CD4-positive, alpha-beta T cell treated with Interleukin-12 subunit alpha and Interleukin-12 subunit beta, for 1 hour (primary cell): ENCODE measurements around the gene YBX2.
"Not testable (repeated sequence)": the region's sequence is repeated elsewhere in the genome, so short reads cannot be mapped to it uniquely, and the experiment has no call there.

Experiments
- DNase-seq: peaks from one replicate; pipeline ENCODE4 v3.0.0-alpha.2; 2020

Gene YBX2

DNA sequence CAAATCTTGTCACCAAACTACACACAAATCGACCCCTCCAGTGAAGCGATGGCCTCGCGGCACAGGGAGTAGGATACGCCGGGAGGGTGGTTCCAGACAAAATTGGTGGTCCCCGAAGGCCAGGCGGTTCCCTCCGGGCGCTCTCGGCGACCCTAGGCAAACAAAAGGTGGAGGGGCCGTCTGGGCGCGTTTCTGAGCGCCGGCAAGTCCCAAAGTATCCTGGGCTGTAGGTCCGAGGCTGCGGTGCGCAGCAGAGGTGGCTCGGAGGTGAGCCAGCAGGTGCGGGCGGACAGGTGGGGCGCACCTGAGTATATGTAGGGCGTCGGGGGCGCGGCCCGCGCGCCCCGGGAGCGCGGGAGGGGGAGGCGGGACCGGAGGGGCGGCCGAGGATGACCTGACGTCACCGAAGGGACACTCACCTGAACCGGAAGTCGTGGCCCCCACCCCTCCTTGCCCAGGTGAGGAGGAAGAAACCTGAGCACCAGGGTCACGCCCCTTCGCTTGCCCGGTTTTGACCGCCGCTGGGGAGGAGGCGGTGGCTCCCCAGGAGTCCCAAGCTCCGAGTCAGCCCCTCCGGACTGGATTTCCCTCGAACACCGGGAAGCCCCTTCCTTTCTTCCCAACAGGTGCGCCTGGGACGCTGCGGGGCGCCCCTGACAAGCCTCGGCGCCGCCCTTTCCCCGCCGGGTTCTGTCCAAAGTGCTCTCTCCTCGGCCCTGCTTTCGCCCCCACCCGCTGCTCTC is 32.1 kb downstream of the YBX2 start, which contains the start of gene CLDN7:
Gene CLDN7 (minus strand): TSS at position 287 of the 743 bp plus-strand sequence. CDS start 435 bp downstream, outside the sequence.
- DNase-seq: no peak

DNA sequence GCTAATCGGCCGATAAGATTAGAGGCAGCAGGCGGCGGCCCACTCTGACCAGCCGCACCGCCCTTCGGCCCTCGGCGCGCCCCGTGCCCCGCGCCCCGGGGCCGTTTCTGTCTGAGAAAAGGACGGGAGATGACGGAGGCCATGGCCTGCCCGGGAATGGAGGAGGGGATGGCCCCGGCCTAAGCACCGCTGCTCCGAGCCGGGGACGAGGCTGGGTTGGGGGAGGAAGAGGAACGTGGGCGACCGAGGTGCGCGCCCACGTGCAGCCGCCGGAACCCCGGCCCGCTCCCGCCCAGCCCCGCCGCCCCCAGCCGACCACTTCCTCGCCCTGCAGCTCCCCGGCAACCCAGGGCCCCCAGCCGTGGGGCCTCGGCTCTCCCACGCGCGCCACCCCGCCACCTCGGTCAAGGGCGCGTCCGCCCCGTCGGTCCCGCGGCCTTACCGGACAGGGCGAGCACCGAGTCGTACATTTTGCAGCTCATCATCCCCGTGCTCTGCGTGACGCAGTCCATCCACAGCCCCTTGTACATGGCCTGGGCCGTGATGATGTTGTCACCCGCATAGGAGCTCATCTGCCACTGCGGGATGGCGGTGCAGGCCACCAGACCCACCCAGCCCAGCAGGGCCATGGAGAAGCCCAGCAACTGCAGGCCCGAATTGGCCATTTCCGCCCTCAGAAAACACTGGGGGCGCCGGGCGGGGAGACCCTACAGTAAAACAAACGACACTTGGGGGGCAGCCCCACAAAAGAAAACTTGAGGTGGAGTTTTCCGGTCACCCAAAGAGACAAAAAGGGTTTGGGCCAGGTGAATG is 32.9 kb downstream of the YBX2 start:
- peak; percentile 39 for DNase-seq

DNA sequence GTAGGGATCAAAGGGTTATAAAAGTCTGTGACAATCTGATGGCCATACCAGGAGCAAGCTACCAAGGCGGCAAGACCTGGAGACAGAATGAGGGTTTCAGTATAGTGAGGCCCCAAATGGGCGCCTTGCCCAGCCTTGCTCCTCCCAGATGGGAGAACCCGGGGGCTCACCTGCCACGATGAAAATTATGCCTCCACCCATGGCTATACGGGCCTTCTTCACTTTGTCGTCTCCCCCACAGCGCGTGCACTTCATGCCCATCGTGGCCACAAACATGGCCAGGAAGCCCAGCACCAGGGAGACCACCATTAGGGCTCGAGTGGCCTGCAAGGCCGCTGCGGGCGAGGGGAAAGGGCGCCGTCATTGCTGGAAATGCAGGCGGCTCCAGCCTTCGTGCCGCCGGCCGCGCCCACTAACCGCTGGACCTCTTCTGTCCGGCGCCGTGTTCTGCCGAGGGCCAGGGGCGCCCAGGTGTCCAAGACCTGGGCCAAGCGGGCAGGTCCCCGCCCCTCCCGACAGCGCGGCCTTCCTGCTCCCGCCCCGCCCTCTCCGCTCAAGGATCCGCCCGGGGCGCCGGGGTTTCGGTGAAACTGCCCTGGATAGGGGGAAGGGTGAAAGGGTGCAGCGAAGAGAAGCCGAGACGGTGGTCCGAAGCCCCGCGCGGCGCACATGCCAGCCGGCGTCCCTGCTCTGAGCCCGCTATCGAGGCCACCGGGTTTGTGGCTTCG is 33.6 kb downstream of the YBX2 start:
- peak; percentile 39 for DNase-seq

DNA sequence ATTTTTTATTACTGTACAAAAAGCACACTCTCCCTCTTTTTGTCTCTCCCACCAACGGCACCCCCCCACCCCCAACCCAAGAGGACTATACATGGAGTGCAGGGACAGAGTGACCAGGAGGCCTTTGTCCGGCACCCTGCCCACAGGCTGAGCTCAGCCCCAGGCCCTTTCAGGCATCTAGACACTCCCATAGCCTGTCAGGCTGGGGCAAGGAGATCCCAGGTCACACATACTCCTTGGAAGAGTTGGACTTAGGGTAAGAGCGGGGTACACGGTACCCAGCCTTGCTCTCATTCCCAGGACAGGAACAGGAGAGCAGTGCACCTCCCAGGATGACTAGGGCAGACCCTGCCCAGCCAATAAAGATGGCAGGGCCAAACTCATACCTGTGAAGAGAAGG is 34.3 kb downstream of the YBX2 start:
- no peak for DNase-seq

DNA sequence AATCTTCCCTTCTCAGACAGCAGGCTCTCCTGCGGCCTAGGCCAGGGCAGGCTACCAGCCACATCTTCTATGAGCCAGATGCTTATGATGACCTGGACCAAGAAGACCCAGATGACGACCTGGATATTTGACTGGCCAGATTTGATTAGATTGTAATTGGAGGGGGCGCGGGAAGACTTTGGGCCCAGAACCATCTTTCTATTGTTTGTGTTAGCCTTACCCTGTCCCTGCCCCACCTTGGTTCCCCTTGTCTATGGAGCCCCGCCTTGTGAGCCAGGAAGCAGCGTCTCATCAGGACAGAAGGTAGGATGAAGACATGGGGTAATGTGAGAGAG is 34.9 kb downstream of the YBX2 start:
- no peak for DNase-seq

DNA sequence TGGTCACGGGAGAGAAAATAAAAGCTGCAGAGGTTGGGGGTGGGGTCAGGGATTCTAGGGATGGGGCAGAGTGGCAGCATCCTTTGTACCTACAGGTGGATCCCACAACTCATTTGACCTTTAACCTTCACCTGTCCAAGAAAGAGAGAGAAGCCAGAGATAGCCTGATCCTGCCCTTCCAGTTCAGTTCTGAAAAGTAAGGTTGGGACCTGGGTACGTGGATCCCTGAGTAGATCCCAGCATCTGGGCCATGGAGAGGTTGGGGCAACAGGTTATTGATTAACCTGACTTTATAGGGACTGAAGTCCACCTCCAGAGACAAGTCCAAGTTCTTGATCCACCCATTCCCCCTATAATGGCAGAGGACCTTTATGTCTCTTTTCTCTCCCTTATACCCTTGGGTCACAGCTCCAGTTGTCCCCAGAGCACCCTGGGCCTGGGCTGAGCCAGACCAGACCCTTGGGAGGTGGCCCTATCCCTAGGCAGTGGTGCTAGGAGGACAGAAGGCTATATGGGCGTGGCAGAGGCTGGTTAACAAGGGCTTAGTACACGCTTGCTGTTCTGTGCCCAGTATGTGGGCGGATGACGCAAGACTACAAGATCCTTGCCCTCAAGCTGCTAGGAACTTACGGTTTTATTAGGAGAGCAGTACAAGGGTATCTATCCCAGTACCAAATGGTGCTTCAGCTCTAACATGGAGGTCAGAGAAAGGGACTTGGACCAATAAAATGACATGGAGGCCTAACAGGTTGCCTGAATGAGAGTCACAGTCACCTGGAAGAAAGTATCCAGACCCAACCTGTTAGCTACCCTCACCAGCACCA is 35.5 kb downstream of the YBX2 start:
- DNase-seq: no peak

DNA sequence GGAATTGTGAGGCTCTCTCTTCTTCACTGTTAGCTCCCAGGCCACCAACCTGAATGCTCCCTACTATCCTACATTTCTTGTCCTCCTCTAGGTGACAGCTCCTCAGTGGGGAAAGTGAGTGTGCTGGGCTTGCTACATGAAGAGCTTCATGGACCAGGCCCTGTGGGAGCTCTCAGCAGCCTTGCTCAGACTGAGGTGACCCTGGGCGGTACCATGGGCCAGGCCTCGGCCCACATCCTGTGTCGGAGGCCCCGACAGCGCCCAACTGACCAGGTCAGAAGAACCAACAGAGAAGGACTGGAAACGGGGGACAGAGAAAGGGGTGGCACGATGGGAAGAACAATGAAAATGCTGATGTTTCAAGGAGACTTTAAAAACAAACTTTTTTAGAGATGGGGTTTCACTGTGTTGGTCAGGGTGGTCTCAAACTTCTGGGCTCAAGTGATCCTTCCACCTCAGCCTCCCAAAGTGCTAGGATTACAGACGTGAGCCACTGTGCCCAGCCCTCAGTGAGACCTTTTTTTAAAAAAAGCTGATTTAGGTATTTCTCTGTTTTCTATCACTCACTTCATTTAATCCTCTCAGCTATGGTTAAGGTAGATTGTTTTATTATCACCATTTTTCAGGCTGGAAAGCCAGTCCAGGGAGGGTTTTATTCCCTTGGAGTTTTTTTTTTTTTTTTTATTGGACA is 37.5 kb downstream of the YBX2 start:
- DNase-seq: no peak

DNA sequence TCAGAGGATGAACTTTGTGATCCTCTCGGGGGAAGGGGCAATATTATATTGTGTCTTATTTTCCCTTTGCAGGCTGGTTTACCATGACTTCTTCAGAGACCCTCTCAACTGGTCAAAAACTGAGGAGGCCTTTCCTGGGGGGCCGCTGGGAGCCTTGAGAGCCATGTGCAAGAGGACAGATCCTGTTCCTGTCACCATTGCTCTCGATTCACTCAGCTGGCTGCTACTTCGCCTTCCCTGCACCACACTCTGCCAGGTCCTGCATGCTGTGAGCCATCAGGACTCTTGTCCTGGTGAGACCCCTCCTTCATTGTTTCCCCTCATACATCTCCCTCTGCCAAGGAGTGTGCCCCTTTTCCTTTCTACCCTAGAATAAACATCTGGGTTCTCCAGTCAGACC is 39.9 kb downstream of the YBX2 start:
- DNase-seq: no peak

DNA sequence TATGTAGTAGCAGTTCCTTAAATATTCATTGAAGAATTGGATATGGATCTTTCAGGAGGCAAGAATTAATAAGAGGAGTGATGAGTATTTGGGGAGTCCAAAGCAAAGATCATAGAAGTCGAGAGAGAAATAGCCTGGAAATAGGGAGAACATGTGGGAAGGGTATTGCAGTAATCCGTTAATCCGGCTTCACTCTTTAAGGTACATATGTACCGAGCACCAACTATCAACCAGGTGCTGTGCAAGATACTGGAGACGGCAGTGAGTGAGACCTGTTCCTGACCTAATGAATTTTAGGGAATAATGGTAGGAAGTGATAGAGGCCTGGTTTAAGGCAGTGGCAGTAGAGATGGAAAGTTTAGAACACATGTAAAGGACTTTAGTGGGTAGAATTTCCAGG is 41.4 kb downstream of the YBX2 start:
- DNase-seq: no peak

DNA sequence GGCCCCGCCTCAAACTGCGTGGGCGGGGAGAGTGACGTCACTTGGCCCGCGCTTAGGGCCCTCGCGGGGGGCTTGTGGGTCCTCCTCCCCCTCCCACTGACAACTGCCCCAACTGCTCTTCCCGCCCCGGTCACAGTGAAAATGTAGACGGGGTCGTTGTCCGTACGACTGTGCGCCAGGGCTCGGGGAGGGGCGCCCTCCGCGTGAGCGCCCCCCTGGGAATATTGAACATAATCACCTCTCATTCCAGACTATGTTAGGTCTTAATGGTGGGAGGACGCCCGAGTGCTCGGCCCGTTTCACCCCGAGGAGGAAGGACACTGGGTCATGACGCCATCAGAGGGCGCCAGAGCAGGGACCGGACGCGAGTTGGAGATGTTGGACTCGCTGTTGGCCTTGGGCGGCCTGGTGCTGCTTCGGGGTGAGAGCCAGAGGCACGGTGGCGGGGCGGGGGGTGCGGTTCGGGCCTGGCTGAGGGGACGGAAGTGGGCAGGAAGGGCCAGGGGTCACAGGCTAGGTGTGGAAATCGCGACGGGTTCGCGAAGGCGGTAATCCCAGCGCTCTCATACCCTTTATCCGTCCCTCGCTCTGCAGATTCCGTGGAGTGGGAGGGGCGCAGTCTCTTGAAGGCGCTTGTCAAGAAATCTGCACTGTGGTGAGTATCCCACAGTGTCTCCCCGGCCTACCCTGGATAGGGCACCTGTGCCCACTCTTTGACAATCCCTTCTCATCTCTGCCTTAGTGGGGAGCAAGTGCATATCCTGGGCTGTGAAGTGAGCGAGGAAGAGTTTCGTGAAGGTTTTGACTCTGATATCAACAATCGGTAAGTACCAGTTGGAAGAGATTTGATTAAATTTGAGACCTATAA is 42.0 kb downstream of the YBX2 start, which contains the start of gene ELP5:
Gene ELP5 (plus strand): TSS at position 40 of the 868 bp plus-strand sequence. CDS start 336 bp downstream, at position 376.
- peak; percentile 89 for DNase-seq

DNA sequence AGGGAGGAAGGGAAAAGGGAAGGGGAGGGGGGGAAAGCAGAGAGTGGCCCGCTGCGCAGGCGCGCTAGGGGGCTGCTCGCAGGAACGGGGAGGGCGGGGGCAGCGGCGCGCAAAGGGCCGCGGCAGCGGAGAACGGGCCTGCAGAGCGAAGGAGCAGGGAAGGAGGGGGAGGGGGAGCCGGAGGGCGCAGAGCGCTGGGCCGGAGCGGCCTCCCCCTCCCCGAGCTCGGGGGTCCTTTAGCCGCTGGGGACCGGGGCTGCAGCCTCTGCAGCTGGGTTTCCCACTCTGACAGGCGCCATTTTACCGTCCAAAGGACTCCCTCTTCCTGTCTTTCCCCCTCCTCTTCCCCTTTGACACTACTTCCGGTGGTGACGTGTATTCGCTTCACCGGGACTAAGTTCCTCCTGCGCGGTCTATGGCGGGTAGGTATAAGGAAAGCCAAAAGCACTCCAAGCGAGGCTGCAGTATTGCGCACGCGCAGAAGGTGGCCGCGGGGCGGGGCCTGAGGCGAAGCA is 42.7 kb downstream of the YBX2 start, which contains the start of gene CTDNEP1:
Gene CTDNEP1 (minus strand): TSS at position 74 of the 515 bp plus-strand sequence. CDS start 438 bp downstream, outside the sequence.
- peak; percentile 98 for DNase-seq

DNA sequence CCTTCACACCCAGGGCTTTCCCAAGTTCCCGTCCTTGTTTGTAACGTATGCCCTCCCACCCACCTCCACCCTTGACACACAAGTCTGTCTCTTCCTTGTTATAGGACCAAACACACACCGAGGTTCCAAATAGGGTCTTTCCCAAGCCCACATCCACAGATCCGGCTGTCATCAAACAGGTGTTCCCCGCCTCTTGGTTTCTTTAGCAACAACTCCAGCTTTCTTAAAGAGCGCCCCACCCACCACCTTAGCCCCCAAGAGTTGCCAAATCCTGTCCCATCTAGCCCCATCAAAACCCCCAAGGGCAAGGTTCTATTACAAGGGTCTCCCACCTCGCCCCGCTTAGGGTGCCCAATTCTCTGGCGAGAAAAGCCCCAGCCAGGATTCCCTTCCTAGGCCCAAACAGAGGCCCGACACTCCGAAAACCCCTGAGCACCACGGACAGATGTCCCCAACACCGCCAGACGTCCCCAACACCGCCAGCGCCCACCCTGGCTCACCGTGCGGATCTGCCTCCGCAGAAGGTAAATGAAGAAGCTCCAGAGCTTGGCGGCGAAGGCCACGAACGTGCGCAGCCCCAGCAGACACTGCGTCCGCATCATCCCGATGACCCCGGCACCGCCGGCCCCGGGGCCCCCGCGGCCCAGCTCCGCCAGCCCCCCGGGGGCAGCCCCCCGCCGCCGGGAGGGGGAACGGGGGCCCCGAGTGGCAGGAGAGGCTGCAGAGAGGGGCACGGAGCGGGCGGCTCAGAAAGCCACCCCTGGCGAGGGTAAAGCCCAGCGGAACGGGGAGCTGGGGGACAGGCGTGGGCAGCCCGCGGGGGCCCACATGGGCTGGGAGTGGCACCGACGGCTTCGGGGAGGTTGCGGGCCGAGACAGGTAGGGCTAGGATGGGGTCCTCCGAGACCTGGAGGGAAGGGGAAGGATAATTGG is 43.5 kb downstream of the YBX2 start:
- peak; percentile 73 for DNase-seq

DNA sequence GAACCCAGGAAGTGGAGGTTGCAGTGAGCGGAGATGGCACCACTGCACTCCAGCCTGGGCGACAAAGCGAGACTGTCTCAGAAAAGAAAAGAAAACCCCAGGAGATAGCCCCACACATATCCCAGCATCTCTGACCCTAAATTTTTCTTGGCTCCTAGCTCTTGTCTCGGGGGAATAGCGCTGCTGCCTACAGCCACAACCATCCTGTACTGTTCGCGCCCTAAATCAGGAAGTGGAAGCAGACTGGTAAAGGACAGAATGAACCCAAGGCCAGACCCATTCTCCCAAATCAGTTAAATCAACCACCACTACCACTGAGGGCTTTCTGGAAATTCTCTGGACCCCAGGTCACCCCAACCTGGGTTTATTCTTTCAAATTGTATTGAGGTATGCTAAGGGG is 44.6 kb downstream of the YBX2 start:
- no peak for DNase-seq

DNA sequence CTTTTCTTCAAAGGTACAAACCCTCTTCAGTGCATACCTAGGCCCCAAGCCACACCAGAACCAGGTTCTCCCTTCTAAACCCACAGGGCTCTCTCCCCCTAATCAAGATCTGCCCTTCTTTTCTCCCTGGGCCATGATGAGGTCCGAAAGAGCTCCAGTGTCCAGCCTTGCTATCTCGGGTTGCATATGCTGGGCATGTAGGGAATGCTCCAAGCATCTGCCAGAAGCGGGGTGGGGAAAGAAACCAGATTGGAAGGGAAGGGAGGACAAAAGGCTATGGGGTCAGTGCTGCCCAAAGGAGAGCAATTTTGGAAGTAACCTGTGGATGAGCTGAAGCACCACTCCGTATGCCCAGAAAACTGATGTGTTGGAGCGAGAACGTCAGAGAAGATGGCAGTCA is 45.2 kb downstream of the YBX2 start:
- no peak for DNase-seq

DNA sequence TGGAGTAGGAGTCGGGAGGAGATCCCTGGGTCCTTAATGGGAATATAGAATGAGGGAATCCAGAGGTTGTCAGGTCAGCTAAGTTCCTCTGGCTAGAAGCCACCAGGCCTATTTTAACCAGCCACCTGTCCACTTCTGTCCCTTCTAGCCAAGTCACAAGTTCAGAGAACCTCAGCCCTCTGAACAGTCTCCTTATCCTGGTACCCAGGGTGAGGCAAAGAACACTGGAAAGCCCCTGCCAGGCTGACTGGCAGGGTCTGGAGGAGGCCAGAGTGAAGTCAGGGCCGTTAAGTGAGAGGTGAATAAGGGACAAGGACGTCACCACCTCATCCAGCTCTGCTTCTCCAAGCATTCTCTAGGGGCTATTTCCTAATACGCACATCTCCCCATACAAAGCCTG is 45.6 kb downstream of the YBX2 start:
- DNase-seq: no peak

DNA sequence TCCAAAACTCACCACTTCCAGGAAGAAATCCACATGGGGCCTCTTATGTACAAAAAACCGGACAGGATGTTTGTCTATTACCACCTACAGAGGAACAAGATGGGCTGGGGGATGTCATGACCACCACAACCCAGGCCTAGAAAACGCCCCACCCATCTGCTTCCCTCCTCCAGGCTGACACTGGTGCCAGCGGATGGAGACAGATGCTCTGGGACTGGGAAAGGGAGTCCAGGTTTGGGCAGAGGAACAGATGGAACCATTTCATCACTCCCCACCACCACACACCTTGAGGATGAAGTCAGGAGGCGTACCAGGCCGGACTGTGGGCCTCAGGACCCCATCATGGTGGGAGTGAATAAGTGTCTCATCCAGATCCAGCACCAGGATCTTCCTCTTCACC is 47.7 kb downstream of the YBX2 start:
- no peak for DNase-seq

DNA sequence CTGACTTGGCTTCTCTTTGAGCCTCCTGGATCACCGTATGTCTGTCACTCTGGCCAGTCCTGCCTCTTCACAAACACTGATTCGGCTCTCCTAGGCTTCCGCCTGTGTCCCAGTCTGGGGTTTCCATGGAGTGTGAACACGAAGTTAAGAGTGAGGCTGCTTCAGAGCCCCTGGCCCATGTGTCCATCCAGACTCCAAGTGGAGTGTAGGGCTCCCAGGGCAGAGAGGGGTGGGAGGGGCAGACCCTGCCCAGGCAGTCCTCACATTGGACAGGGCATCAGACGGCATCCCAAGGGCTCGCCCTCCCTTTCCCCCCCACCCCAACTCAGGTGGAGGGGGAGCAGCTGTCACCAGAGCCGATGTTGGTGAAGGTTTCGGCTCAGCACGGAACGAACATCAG is 50.6 kb downstream of the YBX2 start:
- DNase-seq: not testable (repeated sequence)

DNA sequence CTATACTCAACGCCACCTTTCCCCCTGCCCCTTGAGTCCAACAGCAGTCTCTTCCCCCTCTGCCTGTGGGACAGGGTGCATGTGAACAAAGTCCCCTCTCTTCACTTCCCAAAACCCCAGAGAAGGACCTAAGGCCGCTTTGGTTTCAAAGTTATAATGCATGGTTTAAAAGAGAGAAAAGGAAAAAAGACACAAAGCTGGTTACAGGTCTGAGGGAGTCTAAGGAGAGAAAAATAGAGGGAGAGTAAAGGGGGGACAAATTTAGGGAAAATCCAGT is 51.0 kb downstream of the YBX2 start:
- DNase-seq: no peak

DNA sequence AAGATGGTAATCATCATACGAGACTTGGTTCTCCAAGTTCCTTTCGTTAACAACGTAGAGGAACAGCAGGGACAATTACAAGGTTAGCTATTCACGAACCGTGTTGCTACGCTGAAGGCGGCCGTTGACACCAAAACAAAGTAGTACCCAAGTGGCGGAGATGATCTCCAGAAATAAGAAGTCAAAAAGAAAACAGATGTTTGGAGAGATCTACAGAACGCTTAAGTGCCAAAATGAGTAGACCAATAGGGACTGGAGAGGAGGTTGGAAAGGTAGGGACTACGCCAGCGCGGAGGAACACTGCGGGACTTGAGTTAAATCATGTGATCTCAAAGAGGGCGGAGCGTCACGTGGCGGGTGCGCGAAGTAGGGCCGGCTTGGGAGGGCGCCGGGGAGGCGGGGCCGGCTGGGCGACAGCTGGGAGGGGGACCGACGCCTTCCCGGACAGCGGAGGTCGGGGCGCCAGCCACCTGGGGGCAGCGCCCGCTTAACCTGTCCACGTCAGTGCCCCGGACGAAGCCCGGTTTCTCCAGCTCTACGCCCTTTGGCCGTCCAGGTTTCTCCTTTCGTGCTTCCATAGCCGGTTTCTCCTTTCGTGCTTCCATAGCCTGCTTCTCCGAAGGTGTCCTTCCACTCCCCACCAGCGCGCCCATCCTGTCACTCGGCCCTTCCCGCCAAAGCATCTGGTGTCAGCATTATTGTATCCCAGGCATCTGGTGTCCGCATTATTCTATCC is 51.6 kb downstream of the YBX2 start:
- peak; percentile 94 for DNase-seq
